ENCODE data around the gene PLAGL1. TPM values are rescaled to one million over a fixed set of nuclear protein-coding genes. Genes with fewer than 3 reads are reported as not detected.
A peak's percentile ranks its signal among the peaks of the same experiment; 100 is the strongest.

Gene PLAGL1
- total RNA-seq, 4 donors from 2014 or later, result 14.2 to 25.4 (median 15.8) TPM

GRCh38 chr6:143965503-143966171, 42.4 kb downstream of the PLAGL1 start:
- Histone ChIP-seq H3K36me3 (peaks cover 0 to 20% (median 0%) of the 10 kb centered on the region in 3 donors), H3K27ac (no peak overlapping the region), H3K4me1 (peaks cover 0 to 44% (median 0%) of the 10 kb centered on the region in 3 donors), H3K9me3 (no peaks in the 10 kb centered on the region), H3K27me3 (no peaks in the 10 kb centered on the region), H3K4me3 (no peak overlapping the region)
- intact Hi-C loops (cut with DNase I), result no loop called here
- DNase-seq, result no peak
- WGBS, 2 donors, result 65 to 67% methylated on average over 6 of the region's 6 CpGs
- TF ChIP-seq CTCF (IDR thresholded peaks at IDR 0.05) (no peak), POLR2A (IDR thresholded peaks at IDR 0.05) (no peak)

GRCh38 chr6:143964674-143965081, 43.4 kb downstream of the PLAGL1 start:
- 59 to 62% methylated on average over 4 to 6 of the region's 6 CpGs for WGBS, 2 donors
- no peak for DNase-seq

GRCh38 chr6:143963158-143963919, 44.7 kb downstream of the PLAGL1 start:
- no peak overlapping the region for H3K4me3 ChIP-seq
- no peak overlapping the region for H3K27ac ChIP-seq
- no peaks in the 10 kb centered on the region for H3K9me3 ChIP-seq
- H3K27me3 ChIP-seq, result no peaks in the 10 kb centered on the region
- peaks cover 0 to 38% (median 0%) of the 10 kb centered on the region in 3 donors for H3K36me3 ChIP-seq
- TF ChIP-seq POLR2A (IDR thresholded peaks at IDR 0.05) (no peak), CTCF (IDR thresholded peaks at IDR 0.05) (no peak)
- peaks cover 0 to 41% (median 0%) of the 10 kb centered on the region in 3 donors for H3K4me1 ChIP-seq
- intact Hi-C loops (cut with DNase I), result no loop called here
- WGBS, 2 donors, result 74 to 81% methylated on average over 7 of the region's 7 CpGs
- no peak for DNase-seq

More at GRCh38 chr6:143964674-143965081, 43.4 kb downstream of the PLAGL1 start:
- intact Hi-C loops (cut with DNase I), result no loop called here
- no peak for TF ChIP-seq CTCF (IDR thresholded peaks at IDR 0.05)
- TF ChIP-seq POLR2A (IDR thresholded peaks at IDR 0.05), result no peak
- Histone ChIP-seq H3K27me3 (no peaks in the 10 kb centered on the region), H3K9me3 (no peaks in the 10 kb centered on the region), H3K27ac (no peak overlapping the region), H3K36me3 (peaks cover 0 to 28% (median 0%) of the 10 kb centered on the region in 3 donors), H3K4me1 (peaks cover 0 to 44% (median 0%) of the 10 kb centered on the region in 3 donors), H3K4me3 (no peak overlapping the region)

GRCh38 chr6:143961886-143962878, 45.9 kb downstream of the PLAGL1 start:
- DNase-seq, result no peak
- Histone ChIP-seq H3K4me1 (peaks cover 0 to 30% (median 0%) of the 10 kb centered on the region in 3 donors), H3K4me3 (no peak overlapping the region), H3K9me3 (no peaks in the 10 kb centered on the region), H3K27ac (no peak overlapping the region), H3K36me3 (peaks cover 0 to 40% (median 0%) of the 10 kb centered on the region in 3 donors), H3K27me3 (no peaks in the 10 kb centered on the region)
- WGBS, 2 donors, result 58 to 62% methylated on average over 12 of the region's 12 CpGs
- peak in 3 of 6 experiments; percentile 8 to 42 (median 29) for TF ChIP-seq CTCF (IDR thresholded peaks at IDR 0.05)
- TF ChIP-seq POLR2A (IDR thresholded peaks at IDR 0.05), result no peak
- intact Hi-C loops (cut with DNase I), result no loop called here
